Measurements from ENCODE around the gene LDLRAD3. TPM values are rescaled to one million over a fixed set of nuclear protein-coding genes. Genes with fewer than 3 reads are reported as not detected.
"Not testable (repeated sequence)": the region's sequence is repeated elsewhere in the genome, so short reads cannot be mapped to it uniquely, and the experiment has no call there.

Gene LDLRAD3
- total RNA-seq, 1 experiment from 2014 or later: 38.8 TPM

DNA sequence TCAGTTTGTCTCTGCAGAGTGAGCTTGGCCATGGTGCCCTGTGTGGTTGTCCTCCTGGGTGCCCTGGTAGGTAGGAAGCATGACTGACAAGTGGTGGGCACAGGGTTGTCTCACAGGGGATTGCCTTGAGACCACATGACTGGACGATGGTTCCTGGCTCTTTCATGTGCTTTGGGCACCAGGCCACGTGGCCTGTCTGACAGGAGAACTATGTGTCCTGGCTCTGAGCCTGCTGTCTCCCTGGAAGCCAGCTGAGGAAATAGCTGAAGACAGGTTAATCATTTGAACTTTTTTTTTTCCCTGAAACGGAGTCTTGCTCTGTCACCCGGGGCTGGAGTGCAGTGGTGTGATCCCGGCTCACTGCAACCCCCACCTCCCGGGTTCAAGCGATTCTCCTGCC lies 93.2 kb downstream of the LDLRAD3 start:
- H3K27me3 ChIP-seq: no peaks in the 10 kb centered on the region
- peaks cover 20% of the 10 kb centered on the region for H3K36me3 ChIP-seq
- no peak overlapping the region for H3K4me3 ChIP-seq
- H3K9me3 ChIP-seq (replicated peaks): no peaks in the 10 kb centered on the region
- no peak overlapping the region for H3K27ac ChIP-seq
- DNase-seq: no peak
- H3K4me1 ChIP-seq: peaks cover 36% of the 10 kb centered on the region

DNA sequence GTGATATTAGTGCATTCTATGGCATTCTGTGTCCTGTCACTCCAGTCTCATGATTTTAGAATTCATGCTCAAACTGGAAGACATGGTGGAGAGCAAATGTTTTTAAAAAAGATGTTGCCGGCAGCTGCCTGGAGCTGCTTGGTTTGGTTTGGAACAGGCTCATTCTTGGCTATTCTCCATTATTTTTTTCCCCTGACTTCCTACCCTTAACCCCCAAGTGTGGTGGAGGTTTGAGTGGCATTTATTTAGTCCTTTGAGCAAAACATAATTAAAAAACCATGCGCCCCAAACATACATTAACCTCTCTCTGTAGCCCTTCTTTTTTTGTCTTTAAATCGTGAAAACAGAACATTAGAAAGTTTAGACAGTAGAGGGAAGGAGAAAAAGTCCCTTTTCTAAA lies 94.7 kb downstream of the LDLRAD3 start:
- Histone ChIP-seq H3K4me1 (peaks cover 21% of the 10 kb centered on the region), H3K9me3 (replicated peaks) (no peaks in the 10 kb centered on the region), H3K27me3 (no peaks in the 10 kb centered on the region), H3K4me3 (no peak overlapping the region), H3K36me3 (peaks cover 26% of the 10 kb centered on the region), H3K27ac (no peak overlapping the region)
- no peak for DNase-seq

DNA sequence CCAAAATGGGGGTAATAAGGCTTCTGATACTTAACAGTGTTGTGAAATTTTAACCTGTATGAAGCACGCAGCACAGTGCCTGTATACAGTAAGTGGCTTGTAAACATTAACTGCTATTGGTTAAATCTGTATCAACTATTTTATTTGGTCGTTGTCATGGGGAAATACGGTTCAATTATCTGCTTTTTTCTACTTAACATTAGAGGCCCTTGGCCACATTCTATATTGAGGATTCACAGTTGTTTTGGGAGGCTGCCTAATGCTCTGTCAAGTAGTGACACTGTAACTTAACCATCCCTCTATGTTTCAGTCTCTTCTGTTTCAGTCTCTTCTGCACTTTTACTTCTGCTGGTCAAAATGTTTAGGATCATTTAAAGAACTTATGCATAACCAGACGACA lies 95.6 kb downstream of the LDLRAD3 start:
- Histone ChIP-seq H3K36me3 (peaks cover 26% of the 10 kb centered on the region), H3K27me3 (no peaks in the 10 kb centered on the region), H3K27ac (no peak overlapping the region), H3K4me1 (peaks cover 11% of the 10 kb centered on the region), H3K9me3 (replicated peaks) (no peaks in the 10 kb centered on the region), H3K4me3 (no peak overlapping the region)
- no peak for DNase-seq

DNA sequence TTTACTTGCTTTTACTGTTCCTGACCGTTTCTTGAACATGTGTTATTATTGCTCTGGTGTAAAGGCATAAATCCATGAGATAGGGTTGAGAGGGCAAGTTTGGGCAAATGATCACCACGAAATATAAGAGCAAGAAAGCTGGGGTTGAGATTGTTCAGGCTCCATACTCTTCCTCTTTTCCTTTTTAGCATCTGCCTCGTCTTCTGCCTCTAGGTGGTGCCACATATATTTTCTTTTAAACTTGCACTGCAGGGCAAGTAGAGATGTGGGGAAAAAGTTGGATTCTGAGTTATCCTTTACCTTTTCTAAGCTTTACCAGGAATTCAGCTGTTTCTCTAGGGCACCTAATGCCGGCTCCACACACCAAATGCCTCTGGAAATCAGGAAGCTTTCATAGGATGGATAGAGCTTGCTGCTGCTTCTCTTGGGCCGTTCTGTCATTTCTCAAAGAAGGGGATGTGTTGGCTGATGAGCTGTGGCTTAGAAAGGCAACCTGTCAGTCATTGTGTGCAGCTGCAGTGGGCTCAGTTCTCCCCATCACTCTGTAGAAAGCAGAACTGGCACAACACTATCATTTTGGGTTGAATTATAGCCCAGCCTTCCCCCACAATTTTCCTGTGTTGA lies 98.2 kb downstream of the LDLRAD3 start:
- H3K27me3 ChIP-seq: no peaks in the 10 kb centered on the region
- no peaks in the 10 kb centered on the region for H3K9me3 ChIP-seq (replicated peaks)
- H3K27ac ChIP-seq: no peak overlapping the region
- peaks cover 19% of the 10 kb centered on the region for H3K36me3 ChIP-seq
- H3K4me1 ChIP-seq: no peaks in the 10 kb centered on the region; the same call in 1 of the 2 replicates
- H3K4me3 ChIP-seq: no peak overlapping the region
- peak in 1 of 2 experiments; percentile 20 for DNase-seq

DNA sequence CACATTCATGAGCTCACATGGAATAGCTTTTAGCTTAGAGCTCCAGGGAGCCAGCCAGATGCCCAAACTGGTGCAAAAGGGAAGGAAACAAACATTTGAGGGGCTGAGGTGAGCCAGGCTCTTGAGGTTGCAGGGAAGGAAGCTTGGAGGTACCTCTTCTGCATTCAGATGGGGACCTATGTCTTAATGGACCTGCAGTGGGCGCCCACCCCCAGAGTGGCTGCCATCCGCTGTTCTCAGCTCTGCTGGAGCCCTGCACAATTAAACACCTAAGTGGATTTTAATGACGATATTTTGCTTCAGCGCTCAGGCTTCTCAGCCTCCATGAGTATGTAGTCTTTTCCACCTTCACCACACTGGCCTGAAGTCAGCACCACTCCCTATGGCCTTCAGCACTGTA lies 100.8 kb downstream of the LDLRAD3 start:
- Histone ChIP-seq H3K36me3 (peaks cover 17% of the 10 kb centered on the region), H3K4me1 (no peaks in the 10 kb centered on the region; the same call in 1 of the 2 replicates), H3K27ac (no peak overlapping the region), H3K27me3 (no peaks in the 10 kb centered on the region), H3K9me3 (replicated peaks) (no peaks in the 10 kb centered on the region), H3K4me3 (no peak overlapping the region)
- no peak for DNase-seq

DNA sequence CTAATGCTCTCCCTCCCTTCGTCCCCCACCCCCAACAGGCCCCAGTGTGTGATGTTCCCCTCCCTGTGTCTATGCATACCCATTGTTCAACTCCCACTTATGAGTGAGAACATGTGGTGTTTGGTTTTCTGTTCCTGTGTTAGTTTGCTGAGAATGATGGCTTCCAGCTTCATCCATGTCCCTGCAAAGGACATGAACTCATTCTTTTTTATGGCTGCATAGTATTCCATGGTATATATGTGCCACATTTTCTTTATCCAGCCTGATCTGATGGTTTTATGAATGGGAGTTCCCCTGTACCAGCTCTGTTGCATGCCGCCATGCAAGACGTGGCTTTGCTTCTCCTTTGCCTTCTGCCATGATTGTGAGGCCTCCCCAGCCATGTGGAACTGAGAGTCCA lies 102.1 kb downstream of the LDLRAD3 start:
- not testable (repeated sequence) for DNase-seq; H3K9me3 ChIP-seq (replicated peaks); H3K27ac ChIP-seq; H3K4me3 ChIP-seq; H3K4me1 ChIP-seq; H3K27me3 ChIP-seq
- H3K36me3 ChIP-seq: peaks cover 11% of the 10 kb centered on the region

DNA sequence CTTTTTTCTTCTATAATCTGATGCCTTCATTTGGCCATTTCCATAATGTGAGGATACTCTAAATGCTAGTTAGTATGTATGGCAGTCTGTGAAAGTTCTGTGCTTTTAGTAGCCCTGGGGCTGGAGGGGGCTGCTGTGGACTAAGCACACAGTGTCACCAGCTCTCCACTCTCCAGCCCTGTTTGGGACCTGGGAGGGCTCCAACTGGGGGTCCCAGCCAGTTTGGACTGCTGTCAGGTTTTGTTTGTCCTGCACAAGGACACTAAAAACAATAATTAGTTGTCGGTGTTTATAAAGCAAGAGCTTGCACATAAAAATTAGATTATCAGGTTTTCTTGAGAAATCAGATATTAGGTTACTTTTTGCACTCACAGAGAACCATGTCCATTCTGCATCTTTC lies 103.1 kb downstream of the LDLRAD3 start:
- H3K36me3 ChIP-seq: peaks cover 10% of the 10 kb centered on the region
- no peak overlapping the region for H3K4me3 ChIP-seq
- no peak overlapping the region for H3K27ac ChIP-seq
- H3K4me1 ChIP-seq: no peaks in the 10 kb centered on the region; the same call in 1 of the 2 replicates
- no peaks in the 10 kb centered on the region for H3K27me3 ChIP-seq
- no peaks in the 10 kb centered on the region for H3K9me3 ChIP-seq (replicated peaks)
- no peak for DNase-seq

DNA sequence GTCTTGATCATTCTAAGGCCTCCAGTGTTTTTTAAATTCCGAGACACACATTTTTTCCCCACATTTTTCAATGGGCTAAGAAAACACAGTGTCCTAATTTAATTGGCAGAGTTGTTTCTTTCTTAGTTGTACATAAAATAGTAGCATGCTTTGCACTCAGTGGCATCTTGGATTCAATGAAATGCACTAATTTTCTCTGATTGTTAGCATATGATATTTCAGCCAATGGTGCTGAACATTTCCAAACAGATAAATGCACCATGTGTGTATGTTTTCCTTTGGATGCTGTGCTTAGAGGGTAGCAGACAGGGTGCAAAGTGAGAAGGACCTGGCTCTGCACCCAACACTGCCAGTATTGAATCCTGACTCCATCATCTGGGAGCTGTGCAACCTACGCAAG lies 103.5 kb downstream of the LDLRAD3 start:
- Histone ChIP-seq H3K27ac (no peak overlapping the region), H3K9me3 (replicated peaks) (no peaks in the 10 kb centered on the region), H3K36me3 (peaks cover 8% of the 10 kb centered on the region), H3K27me3 (no peaks in the 10 kb centered on the region), H3K4me1 (no peaks in the 10 kb centered on the region; the same call in 1 of the 2 replicates), H3K4me3 (no peak overlapping the region)
- no peak for DNase-seq

DNA sequence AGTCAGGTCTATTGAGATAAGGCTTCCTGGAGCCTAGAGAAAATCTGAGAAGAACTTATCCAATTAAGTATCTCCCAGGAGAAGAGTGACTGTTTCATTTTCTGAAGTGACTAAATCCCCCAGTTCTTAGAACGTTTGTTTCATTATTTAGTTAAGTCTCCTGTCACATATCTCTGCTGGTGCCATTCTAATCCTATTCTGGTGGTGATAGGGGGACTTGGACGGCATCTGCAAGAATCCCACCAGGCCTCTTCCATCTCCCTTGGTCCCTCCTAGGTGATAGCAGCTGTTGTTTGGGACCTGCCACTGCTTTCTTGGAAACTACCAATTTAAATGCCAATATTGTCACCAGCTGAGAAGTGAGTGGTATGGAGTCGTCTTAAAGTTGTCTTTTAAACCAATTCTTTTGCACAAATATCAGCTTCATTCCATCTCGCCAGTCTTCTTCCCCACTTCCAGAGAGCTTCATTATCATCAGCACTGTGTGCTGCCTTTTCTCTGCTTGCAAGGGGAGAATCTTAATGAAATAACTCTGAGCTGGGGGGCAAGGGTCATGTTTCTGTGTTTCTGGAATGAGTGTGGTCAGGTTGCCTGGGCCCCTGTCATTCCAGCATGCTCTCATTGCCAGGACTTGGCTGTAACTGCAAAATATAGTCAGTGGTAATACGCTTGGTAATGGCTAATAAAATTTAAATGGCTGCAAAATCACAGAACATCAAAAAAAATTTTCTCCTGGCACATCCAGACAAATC lies 104.8 kb downstream of the LDLRAD3 start:
- Histone ChIP-seq H3K9me3 (replicated peaks) (no peaks in the 10 kb centered on the region), H3K27ac (no peak overlapping the region), H3K4me1 (no peaks in the 10 kb centered on the region), H3K36me3 (peaks cover 8% of the 10 kb centered on the region), H3K27me3 (no peaks in the 10 kb centered on the region), H3K4me3 (no peak overlapping the region)
- no peak for DNase-seq

DNA sequence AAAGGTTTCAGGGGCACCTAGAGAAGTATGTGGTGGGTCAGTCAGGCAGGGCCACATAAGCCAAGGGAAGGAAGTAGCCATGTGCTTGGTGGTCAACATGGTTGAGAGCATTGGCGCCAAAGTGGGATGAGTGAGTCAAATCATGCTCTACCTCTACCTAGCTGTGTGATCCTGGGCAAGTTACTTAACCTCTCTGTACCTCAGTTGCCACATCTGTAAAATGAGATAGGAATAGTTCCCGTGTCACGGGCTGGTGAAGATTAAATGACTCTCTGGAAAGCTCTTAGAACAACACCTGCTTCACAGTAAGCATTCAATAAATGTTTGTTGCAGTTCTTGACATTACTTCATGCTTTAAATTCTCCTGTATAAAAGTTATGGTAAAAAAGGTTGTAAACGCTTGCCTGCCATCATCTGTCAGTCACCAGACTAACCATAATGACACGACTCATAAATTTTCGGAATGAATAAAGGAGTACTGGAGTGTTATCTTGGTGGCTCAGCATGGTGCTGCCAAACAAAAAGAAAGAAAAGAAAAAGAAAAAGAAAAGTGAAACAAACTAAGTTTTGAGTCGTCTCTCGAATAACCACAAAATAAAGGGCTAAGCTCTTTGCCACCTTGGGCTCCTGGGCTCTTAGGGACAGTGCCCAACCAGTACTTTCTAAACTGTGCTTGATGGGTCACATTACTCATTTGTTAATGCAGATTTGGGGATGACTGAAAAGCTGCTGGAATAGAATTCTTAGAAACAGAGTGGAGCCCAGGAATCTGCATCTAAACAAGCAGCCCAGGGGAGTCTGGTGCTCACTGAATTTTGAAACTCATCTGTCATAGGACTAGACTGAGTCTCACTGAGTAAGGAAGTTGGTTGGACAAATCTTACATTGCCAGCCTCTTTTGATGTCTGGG lies 107.6 kb downstream of the LDLRAD3 start:
- no peak overlapping the region for H3K27ac ChIP-seq

DNA sequence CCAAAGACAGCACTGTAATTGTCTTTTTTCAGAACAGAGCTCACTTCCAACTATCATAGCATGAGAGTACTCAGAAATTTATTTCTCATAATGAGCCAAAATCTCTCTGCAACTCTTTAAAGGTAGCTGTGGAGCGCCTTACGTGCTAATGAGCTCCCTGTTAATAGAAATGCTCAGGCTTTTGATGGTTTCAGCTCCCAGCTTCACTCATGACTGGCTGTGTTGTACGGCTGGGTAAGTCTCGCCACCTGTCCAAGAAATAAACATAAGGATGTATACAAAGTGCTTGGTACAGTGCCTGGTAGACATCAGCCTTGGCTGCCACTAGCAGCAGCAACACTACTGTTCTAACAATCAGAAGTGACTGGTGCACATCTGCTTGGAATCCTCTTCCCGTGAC lies 109.4 kb downstream of the LDLRAD3 start:
- Histone ChIP-seq H3K9me3 (replicated peaks) (no peaks in the 10 kb centered on the region), H3K36me3 (peaks cover 6% of the 10 kb centered on the region), H3K4me1 (no peaks in the 10 kb centered on the region), H3K27ac (no peak overlapping the region), H3K4me3 (no peak overlapping the region), H3K27me3 (no peaks in the 10 kb centered on the region)
- DNase-seq: no peak

More for the DNA sequence above, 107.6 kb downstream of the LDLRAD3 start:
- Histone ChIP-seq H3K27me3 (no peaks in the 10 kb centered on the region), H3K4me3 (no peak overlapping the region), H3K36me3 (peaks cover 8% of the 10 kb centered on the region), H3K4me1 (no peaks in the 10 kb centered on the region), H3K9me3 (replicated peaks) (no peaks in the 10 kb centered on the region)
- DNase-seq: no peak

DNA sequence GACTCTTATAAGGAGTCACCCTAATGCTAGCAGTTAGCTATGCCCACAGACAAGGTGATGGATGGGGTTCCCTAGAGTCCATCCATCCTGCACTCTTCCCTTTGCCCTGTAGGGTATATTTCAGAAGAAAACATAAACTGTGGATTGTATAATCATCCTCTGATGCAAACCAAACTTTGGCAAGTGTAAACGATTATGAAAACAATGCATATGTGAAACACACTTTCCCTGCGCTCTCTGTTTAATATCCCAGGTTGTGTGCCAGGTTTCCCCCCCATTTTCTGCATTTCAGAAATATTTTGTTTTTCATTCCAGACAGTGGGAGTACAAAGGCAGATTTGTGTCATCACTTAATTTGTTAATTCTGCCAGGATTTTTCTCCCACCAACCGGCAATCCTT lies 110.0 kb downstream of the LDLRAD3 start:
- no peak overlapping the region for H3K4me3 ChIP-seq
- H3K27me3 ChIP-seq: no peaks in the 10 kb centered on the region
- H3K4me1 ChIP-seq: no peaks in the 10 kb centered on the region
- no peak overlapping the region for H3K27ac ChIP-seq
- DNase-seq: no peak
- peaks cover 10% of the 10 kb centered on the region for H3K36me3 ChIP-seq
- H3K9me3 ChIP-seq (replicated peaks): peaks cover 4% of the 10 kb centered on the region; the same call in 1 of the 2 replicates

DNA sequence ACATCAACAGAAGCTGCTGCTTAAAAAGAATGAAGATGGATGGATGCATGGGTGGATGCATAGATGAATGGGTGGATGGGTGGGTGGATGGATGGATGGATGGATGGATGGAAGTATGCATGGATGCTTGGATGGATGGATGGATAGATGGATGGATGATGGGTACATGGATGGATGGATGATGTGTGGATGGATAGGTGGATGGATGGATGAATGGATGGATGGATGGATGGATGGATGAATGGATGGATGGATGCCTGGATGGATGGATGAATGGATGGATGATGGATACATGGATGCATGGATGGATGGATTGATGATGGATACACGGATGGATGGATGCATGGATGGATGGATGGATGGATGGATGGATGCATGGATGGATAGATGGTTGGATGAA lies 110.8 kb downstream of the LDLRAD3 start:
- Histone ChIP-seq H3K9me3 (replicated peaks) (peaks cover 4% of the 10 kb centered on the region; the same call in 1 of the 2 replicates), H3K4me3 (no peak overlapping the region), H3K36me3 (peaks cover 14% of the 10 kb centered on the region), H3K27ac (no peak overlapping the region), H3K4me1 (no peaks in the 10 kb centered on the region), H3K27me3 (no peaks in the 10 kb centered on the region)
- no peak for DNase-seq

DNA sequence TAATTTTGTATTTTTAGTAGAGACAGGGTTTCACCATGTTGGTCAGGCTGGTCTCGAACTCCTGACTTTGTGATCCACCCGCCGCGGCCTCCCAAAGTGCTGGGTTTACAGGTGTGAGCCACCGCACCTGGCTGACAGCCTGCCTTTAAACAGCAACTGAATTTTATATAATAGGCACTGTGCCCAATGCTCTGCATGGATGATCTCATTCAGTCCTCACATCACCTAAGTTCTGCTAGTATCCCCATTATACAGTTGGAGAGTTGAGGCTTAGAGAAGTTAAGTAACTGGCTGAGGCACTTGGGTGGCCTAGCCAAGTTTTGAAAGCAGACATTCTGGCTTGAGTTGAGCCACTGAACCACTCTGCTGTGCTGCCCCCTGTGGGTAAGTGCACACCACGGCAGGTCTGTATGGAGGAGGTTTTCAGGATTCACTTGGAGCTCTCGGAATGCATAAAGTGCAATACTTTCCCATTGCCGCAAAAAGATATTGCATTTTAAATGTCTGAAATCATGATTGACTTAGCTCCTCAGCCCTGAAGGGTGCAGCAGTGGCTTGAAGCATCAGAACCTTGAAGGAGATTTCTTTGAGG lies 112.4 kb downstream of the LDLRAD3 start:
- H3K4me1 ChIP-seq: no peaks in the 10 kb centered on the region
- peaks cover 18% of the 10 kb centered on the region for H3K36me3 ChIP-seq
- H3K27me3 ChIP-seq: no peaks in the 10 kb centered on the region
- peaks cover 4% of the 10 kb centered on the region; the same call in 1 of the 2 replicates for H3K9me3 ChIP-seq (replicated peaks)
- H3K4me3 ChIP-seq: no peak overlapping the region
- no peak overlapping the region for H3K27ac ChIP-seq
- DNase-seq: peak; percentile 45 to 74

Data from SJCRH30 (cell line).